Transverse colon (tissue), 4 donors: Measurements from ENCODE around the gene KLRG1.

Experiments
- CTCF ChIP-seq, 5 experiments: fragments of 200-600 bp in 3 of 5; fragments of 450-650 bp in 2 of 5; sonication (generic) in 3 of 5; IDR thresholded peaks; 1 replicate in 2 of 5; 2 replicates in 3 of 5; pipeline ENCODE4 v1.5.1; 2016 to 2017; ENCODE audit warnings: antibody characterized with exemption in 5 of 5, inconsistent platforms in 3 of 5, mild to moderate bottlenecking in 2 of 5, moderate library complexity in 1 of 5
- EP300 ChIP-seq: sonication (generic); formaldehyde crosslinking; IDR thresholded peaks from one replicate; pipeline ENCODE4 v1.6.1; 2017; ENCODE audit warnings: antibody characterized with exemption, low read depth
- POLR2A ChIP-seq: fragments of 450-650 bp; IDR thresholded peaks from one replicate; pipeline ENCODE4 v1.6.1; 2016; ENCODE audit warnings: antibody characterized with exemption, mild to moderate bottlenecking, moderate library complexity
- POLR2AphosphoS5 ChIP-seq, 3 donors: sonication (generic); formaldehyde crosslinking; IDR thresholded peaks; one replicate each; pipeline ENCODE4 v1.6.1; 2016; ENCODE audit warnings: antibody characterized with exemption in 3 of 3

- TF ChIP-seq CTCF (IDR thresholded peaks at IDR 0.05) (no peak), EP300 (no peak), POLR2AphosphoS5 (IDR thresholded peaks at IDR 0.05) (no peak), POLR2A (no peak)
These were observed 38.1 kb downstream of the KLRG1 start for GRCh38 chr12:9027161-9028059.
